GDM1 (cell line): Measurements from ENCODE around the gene IGSF21.

Experiments
- DNase-seq: peaks from one replicate; lab custom pipeline; 2025; lab: John Stamatoyannopoulos, UW

IGSF21 gene

GRCh38 chr1:18094096-18094495, 13.5 kb upstream of the IGSF21 start:
- DNase-seq: no peak

GRCh38 chr1:18097206-18097605, 10.4 kb upstream of the IGSF21 start:
- DNase-seq: no peak

- no peak for DNase-seq
Observed at GRCh38 chr1:18099026-18099425, 8.6 kb upstream of the IGSF21 start.

GRCh38 chr1:18100060-18100459, 7.5 kb upstream of the IGSF21 start:
- DNase-seq: no peak

GRCh38 chr1:18100491-18101063, 7.0 kb upstream of the IGSF21 start:
- peak; percentile 11 for DNase-seq

GRCh38 chr1:18101508-18101907, 6.1 kb upstream of the IGSF21 start:
- DNase-seq: no peak

GRCh38 chr1:18103788-18104421, 3.7 kb upstream of the IGSF21 start:
- no peak for DNase-seq

GRCh38 chr1:18104546-18105100, 3.0 kb upstream of the IGSF21 start:
- no peak for DNase-seq

GRCh38 chr1:18105196-18105595, 2.4 kb upstream of the IGSF21 start:
- DNase-seq: no peak

- no peak for DNase-seq
Observed at GRCh38 chr1:18108299-18109057, 880 bp downstream of the IGSF21 start.

GRCh38 chr1:18109058-18109755, 1.6 kb downstream of the IGSF21 start:
- no peak for DNase-seq

GRCh38 chr1:18109756-18110597, 2.4 kb downstream of the IGSF21 start:
- DNase-seq: no peak

GRCh38 chr1:18110598-18110939, 3.0 kb downstream of the IGSF21 start:
- no peak for DNase-seq

- no peak for DNase-seq
Observed at GRCh38 chr1:18110968-18111367, 3.4 kb downstream of the IGSF21 start.

- no peak for DNase-seq
Observed at GRCh38 chr1:18111605-18112297, 4.2 kb downstream of the IGSF21 start.

GRCh38 chr1:18112611-18113010, 5.0 kb downstream of the IGSF21 start:
- DNase-seq: no peak

GRCh38 chr1:18114726-18115410, 7.3 kb downstream of the IGSF21 start:
- no peak for DNase-seq

- no peak for DNase-seq
Observed at GRCh38 chr1:18116777-18117176, 9.2 kb downstream of the IGSF21 start.

- peak; percentile 49 for DNase-seq
Observed at GRCh38 chr1:18118078-18118477, 10.5 kb downstream of the IGSF21 start.

GRCh38 chr1:18118491-18118890, 10.9 kb downstream of the IGSF21 start:
- DNase-seq: no peak
